NCI-H460 (cell line): ENCODE measurements around the gene MTMR1. TPM values are rescaled to one million over a fixed set of nuclear protein-coding genes. Genes with fewer than 3 reads are reported as not detected.

ENCODE experiments used
- DNase-seq: peaks from one replicate; pipeline ENCODE4 v3.0.0-alpha.2; 2016; ENCODE audit warnings: low read depth; ENCODE audit errors: extremely low read depth
- polyA plus RNA-seq: library from polyadenylated mRNA; depleted of rRNA; stranded (reverse); fragments of >200 nt; gene quantifications from 2 replicates; pipeline ENCODE4 v1.2.3, GENCODE V29; 2014; cell fraction: nucleus; rRNA removed
- total RNA-seq: library from RNA; depleted of rRNA; stranded (reverse); fragments of >200 nt; shearing (Covaris generic); gene quantifications from 2 replicates; pipeline ENCODE4 v1.2.3, GENCODE V29; 2014; rRNA removed

The MTMR1 gene
- total RNA-seq = 19.8 and 19.9 TPM in 2 replicates
- polyA plus RNA-seq = 17.1 and 21.5 TPM in 2 replicates

DNA sequence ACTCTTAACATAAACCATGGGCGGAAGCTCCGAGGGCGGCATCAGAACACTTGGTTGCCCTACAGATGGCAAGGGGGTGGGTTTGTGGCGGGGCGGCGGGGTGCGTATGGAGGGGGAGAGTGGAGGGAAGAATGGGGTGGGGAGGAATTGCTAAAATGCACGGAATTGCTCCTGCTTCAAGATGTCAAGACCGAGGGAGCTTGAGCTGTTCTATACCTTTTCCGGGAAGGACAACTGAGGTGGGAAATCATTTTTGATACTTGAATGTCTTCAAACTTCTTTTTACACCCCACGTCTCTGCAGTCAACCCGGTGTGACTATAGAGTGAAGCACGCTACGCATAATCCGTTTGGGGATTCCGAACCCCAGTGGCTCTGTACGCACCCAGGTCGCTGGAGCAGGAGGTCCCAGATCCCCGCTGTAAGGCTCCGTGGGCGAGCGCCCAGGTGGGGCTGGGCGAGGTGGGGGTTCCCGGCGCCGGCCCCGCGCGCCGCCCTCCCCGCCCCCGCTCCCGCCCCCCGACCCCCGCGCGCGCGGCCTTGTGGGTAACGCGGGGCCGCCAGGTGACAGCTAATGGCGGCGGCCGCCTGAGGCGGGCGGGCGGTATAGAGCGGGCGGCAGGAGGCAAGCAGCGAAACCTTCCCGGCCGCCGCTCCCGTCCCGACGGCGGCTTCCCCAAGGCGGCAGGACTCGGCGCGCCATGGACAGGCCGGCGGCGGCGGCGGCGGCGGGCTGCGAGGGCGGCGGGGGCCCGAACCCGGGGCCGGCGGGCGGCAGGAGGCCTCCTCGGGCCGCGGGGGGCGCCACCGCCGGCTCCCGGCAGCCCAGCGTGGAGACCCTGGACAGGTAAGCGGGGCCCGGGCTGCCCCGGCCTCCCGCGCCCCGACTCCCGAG, at the start of gene MTMR1:
TSS of gene MTMR1 (plus strand) at position 566 of the 894 bp plus-strand sequence. CDS start at position 701, 135 bp downstream.
- DNase-seq = no peak

DNA sequence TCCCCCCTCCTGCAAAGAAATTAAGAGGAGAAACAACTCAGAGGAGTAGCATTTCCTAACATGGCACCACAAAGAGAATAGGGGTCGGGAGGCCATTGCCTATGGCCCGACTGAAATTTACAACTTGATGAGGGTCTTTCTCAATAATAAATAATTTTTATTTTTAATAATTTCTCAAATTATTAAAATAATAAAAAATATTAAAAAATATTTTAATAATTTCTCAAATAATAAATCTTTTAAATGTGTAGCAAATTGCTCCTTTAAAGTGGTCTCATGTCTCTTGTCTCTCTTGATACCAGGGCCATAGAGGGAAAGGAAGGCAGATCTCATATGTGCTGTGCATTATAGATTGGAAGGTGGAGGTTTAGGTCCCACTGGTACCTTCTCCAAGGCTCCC, 49.2 kb upstream of the MTMR1 start:
- no peak for DNase-seq

DNA sequence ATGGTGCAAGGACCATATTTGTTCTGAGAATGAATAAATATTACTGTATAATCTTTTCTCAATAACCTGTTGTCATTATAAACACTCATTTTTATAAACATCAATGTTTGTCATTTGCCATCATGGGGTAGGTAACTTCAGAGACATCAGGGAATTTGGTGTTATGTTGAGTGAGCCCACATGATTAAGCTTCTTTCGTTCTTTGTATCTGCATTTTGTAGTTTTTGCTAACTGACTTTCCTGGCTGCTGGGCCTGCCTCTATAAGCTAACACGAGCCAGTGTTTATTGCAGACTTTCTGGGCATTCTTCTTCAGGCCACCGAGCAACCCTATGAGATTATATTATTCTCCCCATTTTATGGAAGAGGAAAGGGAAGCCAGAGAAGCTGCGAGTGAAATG, 48.8 kb upstream of the MTMR1 start:
- DNase-seq = no peak

DNA sequence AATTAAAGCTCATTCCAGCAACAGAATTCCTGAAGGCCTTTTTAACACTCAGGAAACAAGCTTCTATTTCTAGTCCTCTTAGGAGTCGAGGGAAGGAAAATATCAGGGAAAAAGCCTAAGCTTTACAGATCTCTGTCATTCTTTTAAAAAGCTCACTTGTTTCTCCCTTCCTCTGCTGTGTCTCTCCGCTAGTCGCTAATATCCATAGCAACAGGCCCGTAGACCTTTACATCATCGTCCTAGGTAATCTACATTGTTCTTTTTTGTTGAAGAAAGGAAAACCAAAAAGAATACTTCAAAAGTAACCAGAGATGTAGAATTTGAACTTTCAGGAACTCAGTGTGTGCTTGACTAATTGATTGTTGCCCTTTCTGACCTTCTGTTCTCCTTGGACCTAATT, 45.9 kb upstream of the MTMR1 start:
- no peak for DNase-seq

DNA sequence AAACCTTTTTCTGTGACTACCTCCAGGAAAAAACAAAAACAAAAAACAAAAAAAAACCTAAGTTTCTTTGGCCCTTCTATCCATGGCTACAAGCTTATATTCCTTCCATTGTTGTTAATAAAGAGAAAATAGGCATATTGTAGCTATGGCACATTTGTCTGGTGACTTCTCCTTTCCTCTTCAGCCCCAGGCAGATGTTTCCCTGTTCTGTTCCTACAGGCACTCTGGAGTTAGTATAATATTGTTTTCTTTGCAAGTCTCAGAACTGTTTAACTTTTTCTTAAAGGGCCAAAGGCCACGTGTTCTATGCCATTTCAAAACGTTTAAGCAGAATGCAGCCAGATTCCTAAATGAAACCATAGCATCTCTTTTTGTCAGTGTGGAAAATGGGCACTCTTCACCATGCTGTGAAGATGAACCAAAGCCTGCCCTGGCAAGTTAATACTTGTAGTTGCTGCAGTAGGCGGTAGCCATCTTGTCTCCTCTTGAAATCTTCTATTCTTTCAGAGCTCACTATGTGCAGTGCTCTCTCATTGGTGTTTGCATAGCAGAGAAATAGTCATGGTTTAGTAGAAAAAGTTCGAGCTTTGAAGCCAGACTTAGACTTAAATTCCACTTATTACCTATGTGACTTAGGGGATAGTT, 44.8 kb upstream of the MTMR1 start:
- DNase-seq = no peak

DNA sequence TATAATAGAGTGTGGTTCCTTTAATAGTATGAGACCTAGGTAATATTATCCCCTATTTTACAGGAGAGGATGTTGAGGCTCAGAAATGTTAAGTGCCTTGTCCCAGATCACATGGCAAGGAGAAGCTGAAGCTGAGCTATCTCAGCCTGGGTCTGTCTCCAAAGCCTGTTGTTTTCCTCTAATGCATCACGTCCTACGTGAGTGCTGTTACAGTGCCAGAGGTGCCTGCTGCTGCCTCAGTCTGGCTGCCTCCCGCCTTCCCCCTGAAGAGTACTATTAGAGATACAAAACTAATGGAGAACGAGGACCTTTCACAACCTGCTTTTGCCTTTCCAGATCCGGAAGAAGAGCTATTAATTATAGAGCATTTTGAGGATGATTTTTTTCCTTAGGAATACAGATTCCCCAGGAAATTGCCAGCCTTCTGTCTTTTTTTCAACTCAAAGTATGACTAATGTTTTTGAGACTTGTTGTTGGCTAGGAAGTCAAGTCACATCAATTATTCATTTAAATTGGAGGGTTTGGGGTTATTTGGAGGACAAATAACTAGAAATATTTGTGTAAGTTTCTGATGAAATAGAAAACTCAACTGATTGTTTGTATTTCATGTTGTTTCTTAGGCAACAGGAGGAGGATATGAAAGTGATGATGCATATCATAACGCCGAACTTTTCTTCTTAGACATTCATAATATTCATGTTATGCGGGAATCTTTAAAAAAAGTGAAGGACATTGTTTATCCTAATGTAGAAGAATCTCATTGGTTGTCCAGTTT, 43.9 kb upstream of the MTMR1 start:
- no peak for DNase-seq

DNA sequence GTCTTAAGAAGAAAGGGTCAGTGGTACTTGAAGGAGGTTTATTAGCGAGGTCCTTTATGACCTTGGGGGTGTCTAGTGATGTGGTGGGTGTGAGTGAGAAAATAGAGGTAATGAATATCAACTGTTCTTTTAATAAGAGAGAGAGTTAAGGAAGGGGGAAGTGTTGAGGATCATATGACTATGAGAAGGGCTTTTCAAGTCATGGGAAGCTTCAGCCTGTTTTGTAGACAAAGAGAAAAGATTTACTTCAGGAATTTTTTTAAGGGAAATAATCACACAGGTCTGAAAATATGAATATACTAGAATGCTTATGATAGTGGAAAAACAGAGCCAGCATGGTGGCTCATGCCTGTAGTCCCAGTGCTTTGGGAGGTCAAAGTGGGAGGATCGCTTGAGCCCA, 41.3 kb upstream of the MTMR1 start:
- DNase-seq = no peak

DNA sequence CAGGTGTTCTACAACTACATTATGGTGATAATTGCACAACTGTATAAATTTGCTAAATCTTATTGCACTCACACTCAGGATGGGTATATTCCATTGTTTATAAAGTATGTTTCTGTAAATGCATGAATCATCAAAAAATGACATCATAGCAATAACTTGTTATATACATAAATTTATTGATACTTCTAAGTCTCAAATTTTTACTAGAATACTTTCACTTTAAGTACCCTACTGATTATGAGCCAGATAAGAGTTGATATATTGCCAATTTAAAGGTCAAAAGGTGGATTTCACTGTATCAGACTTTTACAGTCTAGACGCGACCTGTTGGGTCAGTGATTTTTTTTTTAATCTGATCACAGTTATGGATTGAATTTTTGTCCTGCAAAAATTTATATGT, 37.4 kb upstream of the MTMR1 start:
- no peak for DNase-seq

DNA sequence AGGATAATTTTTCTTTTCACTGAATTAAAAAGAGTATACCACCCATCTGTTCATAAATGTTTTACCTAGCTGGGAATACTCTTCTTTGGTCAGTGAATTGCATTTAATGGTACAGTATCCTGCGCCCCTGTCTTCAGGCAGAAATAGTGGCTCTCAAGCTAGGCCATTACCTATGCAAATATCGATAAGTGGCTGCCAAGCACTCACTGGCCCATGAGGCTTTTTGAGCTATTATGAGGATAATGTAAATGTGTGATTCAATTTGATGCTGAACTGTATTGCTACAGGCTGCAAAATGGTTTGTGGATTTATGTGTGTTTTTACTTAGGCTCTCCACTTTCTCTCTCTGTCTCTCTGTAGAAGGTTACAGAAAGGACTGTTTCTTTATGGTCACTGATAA, 30.1 kb upstream of the MTMR1 start:
- no peak for DNase-seq

DNA sequence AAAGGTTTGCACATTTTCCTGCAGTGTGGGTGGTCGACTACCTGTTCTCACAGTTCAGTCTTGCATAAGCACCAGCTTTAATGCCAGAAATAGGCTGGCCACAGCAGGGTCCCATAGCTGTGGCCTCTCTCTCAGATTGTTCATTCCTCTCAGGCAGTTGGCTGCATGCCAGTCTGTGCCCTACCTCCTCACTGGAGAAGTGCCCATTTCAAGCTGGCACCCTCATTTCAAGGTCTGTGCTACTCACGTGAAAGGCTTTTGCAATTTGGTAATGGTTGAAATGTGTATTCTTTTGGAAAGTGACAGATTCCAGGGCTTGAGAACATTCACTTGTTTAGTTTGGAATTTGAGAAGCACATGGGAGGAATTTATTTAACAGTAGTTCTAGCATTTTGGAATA, 28.9 kb upstream of the MTMR1 start:
- DNase-seq = no peak

DNA sequence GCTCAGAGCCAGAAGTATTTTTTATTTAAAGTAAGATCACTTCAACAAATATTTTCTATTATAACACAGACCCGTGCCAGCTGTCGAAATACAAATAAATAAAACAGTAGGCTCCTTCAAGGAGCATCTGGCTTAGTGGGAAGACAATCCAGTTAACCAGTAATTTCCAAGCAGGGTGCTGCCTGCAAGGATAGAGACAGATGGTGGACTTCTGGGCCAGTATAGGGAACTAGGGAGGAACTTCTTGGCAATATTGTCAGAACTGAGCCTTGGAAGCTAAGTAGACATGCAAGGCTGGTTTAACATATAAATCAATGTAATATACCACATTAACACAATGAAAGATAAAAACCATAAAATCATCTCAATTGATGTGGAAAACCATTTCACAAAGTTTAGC, 17.0 kb upstream of the MTMR1 start:
- no peak for DNase-seq

DNA sequence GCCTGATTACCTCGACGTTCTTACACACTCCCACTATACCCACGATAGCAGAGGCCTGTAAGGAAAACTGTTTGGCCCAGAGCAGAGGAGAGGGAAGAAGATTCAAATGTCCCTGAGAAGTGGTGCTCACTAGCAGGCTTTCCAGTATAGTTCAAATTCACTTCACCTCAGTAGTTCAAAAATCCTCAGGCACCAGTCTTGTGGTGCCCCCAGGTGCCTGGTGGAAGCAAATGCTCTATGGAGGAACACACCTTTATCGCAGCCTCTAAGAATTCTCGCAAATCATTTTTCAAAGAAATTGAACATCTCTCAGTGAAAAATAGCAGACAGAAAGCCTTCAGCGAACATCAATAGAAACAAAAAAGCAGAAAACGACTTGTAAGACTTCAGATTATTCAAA, 12.2 kb upstream of the MTMR1 start:
- no peak for DNase-seq

DNA sequence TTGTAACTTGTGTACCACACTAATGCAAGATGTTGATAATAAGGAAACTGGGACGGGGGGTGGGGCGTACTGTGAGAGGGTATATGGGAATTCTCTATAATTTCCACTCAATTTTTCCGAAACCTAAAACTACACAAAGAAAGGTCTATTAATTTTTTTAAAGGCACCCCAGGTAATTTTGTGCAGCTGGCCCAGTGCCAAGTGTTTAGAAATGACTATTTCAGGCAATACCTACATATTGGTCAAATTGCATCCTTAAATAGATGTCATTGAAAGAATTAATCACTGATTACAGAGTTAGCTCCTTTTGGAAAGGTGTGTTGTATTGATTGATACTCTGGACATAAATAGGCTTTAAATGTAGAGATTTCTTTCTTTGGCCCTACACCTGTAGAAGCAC, 10.1 kb upstream of the MTMR1 start:
- no peak for DNase-seq

DNA sequence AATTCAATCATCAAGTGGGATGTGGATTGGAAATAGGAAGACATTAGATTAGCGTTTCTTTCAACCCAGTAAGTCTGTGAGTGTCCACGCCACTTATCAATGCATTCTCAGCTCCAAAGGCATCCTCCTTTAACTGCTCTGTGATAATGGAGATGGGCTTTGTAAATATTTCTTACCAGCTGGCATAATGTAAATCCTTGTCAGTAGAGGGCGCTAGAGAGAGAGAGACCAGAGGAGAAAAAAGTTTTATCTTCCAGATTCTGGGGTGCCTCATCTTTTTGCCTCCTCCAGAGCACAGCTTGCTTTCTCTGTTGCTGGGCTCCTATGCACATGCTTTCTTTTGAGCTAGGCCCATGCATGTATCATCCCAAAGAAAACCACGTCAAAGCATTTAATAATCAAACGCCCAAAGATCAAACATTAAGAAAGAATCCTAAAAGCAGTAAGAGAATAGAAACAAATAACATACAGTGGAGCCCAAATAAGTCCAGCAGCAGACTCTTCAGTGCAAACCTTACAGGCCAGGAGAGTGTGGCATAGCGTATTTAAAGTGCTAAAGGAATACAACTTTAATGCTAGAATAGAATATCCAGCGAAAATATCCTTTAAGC, 9.6 kb upstream of the MTMR1 start:
- DNase-seq = peak; percentile 55

DNA sequence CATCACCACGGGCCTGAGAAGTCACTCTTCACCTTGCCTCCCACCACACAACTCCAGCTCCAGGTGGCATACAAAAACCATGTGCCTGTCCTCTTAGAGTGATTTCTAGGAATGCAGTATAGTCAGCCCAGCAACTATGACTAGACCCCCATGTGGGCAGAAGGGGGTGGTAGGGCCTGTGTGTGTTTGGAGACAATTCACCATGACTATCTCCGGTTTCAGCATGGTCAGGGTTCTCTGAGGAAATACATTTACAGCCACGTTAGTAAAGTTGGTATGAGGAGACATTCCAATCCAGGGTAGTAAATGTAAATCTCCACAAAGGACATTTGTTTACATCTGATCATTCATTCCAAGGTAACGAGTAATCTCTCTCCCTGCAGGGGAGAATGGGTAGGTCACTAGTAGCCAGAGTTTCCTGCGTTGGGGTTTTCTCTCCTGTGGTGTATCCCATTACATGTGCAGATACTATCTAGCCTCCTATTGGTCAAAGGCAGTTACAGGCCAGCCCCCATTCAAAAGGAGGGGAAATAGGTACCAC, 4.2 kb upstream of the MTMR1 start:
- no peak for DNase-seq

DNA sequence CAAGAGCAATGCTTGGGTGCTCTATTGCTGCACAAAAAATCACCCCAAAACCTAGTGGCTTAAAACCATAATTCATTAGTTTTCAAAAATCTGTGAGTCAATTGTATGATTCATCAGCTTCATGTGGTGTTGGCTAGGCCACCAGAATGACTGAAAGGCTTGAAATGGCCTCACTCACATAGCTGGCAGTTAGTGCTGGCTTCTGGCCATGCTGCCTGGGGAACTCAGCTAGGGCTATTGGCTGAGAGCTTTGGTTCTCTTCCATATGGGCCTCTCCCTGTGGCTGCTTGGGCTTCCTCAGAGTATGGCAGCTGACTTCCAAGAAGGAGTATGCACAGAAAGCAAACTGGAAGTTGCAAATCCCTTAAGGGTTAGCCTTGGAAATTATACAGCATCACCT, 3.1 kb upstream of the MTMR1 start:
- DNase-seq = no peak

DNA sequence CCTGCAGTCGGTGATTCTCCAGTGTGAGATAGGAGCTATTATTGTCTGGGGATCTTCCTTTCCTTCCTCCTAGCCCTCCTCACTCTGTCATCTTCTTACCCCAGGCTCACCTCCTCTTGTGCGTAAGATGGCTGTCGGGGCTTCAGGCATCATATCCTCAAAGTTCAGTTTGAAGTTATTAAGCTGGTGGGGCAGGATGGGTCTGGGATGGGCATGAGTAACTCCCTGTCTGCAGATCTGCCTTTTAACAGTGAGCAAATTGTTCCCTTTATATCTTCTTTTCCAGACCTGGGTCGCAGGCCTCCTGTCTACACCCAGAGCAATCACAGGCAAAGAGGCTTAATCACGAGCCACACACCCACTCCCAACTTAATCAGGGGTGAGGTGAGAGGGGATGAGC, 900 bp upstream of the MTMR1 start:
- DNase-seq = no peak

DNA sequence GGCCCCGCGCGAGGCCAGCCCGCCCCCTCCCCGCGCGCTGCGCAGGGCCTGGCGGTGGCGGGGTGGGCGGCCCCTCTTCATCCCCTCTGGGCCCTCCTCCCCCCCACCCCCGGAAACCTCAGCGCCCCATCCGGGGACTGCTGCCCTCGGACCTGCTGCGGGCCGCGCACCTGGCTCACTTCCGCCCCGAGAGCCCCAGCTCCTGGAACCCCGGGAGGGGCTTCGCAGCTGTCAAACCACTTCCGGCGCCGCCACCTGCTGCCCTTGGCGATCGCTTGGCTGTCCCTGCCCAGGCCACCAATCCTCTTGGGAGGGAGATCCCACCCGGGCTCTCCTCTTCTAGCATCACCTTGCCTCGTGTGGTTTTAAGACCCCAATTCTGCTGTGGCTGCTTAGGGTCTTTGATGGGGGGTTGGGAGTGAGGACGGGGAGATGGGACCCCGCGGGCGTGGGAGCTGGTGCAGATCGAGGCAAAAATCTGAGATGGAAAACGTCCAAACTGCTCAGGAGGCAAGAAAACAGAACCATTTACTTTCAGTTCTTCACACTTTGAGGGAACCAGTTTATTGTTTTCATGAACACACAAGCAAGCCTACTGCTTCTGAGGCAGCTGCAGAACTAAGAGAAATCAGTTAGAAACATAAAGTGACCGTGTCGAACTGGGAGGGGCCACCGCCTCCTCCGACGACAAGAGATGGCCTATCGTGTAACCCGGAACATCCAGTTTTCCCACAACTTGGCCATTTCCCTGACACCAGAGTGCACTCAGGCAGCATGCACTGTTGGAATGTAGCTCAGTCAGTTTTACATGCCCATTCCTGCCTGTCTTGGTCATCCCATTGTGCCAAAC, 754 bp downstream of the MTMR1 start:
- DNase-seq = no peak

DNA sequence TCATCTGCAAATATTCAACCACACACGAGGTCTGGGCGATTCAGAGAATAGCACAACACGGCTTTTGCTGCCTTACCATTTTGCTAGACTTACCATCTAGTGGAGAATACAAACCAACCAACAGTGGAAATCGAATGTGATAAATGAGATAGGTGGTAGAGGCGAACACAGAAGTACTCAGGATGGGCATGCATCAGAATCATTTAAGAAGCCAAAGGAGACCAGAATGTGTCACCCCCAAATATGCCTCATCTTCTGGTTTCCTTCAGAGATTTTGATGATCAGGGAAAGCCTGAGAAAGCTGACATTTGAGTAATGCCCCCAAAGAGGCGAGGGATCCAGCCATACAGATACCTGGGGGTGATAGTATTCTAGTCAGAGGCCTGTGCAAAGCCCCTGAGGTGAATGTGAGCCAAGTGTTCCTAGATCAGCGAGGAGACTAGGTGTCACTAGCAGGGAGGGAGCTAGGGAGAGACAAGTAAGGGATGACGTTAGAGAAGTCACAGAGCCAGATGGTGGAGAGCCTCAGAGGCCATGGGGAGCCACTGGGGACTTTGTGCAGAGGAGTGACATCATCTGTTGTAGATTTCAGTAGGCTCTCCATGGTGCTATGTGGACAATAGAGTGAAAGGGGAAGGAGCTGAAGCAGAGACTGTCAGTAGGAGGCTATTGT, 1.7 kb downstream of the MTMR1 start:
- no peak for DNase-seq
